22Rv1 (cell line): Measurements from ENCODE around the gene PTPN9.
"Not testable (repeated sequence)": the region's sequence is repeated elsewhere in the genome, so short reads cannot be mapped to it uniquely, and the experiment has no call there.

ENCODE experiments used
- H3K27ac ChIP-seq: fragments of 450-650 bp; 2 replicates; pipeline ENCODE4 v1.5.1; 2017
- ZFX ChIP-seq: fragments of 450-650 bp; IDR thresholded peaks from 2 replicates; pipeline ENCODE4 v1.6.1; 2017; ENCODE audit warnings: antibody characterized with exemption, borderline replicate concordance
- TF ChIP-seq, protein P1 (sequence below): fragments of 450-650 bp; IDR thresholded peaks from 2 replicates; pipeline ENCODE4 v1.5.1; 2017; ENCODE audit warnings: mild to moderate bottlenecking

PTPN9 gene

DNA sequence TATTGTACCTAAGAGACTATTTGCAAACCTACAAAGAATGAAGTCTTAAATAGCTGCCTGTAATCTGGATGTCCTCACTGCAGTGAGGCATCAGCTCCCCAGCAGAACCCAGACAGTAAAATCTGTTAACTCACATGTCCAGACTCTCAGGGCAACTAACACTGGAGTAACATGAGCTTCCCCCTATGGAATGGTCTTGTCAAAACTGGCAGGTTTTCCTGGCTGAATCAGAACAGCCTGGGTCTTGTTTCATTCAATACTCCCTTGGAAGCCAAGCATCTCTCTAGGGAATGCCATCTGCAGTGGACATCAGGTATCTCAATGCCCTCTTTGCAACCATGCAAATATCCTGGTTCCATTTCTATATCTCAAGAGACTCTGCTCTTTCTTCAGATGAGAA, 24.4 kb downstream of the PTPN9 start:
- no peak for TF ChIP-seq ZFX
- TF ChIP-seq, protein P1, sequence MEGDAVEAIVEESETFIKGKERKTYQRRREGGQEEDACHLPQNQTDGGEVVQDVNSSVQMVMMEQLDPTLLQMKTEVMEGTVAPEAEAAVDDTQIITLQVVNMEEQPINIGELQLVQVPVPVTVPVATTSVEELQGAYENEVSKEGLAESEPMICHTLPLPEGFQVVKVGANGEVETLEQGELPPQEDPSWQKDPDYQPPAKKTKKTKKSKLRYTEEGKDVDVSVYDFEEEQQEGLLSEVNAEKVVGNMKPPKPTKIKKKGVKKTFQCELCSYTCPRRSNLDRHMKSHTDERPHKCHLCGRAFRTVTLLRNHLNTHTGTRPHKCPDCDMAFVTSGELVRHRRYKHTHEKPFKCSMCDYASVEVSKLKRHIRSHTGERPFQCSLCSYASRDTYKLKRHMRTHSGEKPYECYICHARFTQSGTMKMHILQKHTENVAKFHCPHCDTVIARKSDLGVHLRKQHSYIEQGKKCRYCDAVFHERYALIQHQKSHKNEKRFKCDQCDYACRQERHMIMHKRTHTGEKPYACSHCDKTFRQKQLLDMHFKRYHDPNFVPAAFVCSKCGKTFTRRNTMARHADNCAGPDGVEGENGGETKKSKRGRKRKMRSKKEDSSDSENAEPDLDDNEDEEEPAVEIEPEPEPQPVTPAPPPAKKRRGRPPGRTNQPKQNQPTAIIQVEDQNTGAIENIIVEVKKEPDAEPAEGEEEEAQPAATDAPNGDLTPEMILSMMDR: no peak
- no peak overlapping the region for H3K27ac ChIP-seq

DNA sequence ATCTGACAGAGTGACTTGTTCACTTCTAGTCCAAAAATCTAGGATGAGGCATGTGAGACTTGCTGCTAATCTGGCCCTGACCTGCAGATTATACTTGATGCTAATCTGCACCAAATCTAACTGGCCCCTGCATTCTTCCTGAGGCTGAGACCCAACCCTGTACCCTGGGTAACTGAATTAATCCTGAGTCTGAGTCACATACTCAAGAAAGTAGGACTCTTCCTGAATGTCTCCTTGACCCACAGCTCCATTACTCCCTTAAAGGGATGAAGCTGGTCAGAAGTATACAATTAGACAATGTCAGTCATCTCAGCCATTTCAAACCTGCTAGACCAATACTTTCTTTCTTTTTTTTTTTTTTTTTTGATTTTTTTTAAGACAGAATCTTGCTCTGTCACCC, 25.5 kb downstream of the PTPN9 start:
- H3K27ac ChIP-seq: no peak overlapping the region
- TF ChIP-seq ZFX: no peak
- TF ChIP-seq, protein P1: no peak

DNA sequence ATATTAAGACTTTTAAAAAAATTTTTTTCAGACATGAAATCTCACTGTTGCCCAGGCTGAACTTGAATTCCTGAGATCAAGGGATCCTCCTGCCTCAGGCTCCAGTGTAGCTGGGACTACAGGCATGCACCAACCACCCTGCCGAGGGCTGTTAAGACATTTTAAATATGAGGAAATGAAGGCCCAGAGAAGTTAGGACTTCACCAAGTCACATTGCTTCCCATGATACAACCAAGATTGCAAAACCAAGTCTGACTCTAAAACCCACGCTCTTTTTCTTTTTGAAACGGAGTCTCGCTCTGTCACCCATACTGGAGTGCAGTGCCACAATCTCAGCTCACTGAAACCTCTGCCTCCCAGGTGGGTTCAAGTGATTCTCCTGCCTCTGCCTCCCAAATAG, 28.0 kb downstream of the PTPN9 start:
- TF ChIP-seq ZFX: no peak
- TF ChIP-seq, protein P1: no peak
- H3K27ac ChIP-seq: no peak overlapping the region

DNA sequence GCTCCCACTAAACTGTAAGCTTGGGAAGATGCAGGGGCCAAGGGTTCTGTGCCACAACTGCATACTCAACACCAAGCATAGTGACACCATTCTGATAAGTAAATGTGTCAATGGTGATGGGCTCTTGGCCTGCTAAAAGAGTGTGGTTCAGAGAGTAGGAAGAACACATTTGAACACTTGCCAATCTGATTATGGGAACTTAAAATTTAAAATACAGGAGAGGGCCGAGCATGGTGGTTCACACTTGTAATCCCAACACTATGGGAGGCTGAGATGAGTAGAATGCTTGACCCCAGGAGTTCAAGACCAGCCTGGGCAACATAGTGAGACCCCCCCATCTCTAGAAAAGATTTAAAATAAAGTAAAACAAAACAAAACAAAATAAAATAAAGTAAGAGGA, 34.1 kb downstream of the PTPN9 start:
- no peak overlapping the region for H3K27ac ChIP-seq
- TF ChIP-seq, protein P1: no peak
- TF ChIP-seq ZFX: no peak

DNA sequence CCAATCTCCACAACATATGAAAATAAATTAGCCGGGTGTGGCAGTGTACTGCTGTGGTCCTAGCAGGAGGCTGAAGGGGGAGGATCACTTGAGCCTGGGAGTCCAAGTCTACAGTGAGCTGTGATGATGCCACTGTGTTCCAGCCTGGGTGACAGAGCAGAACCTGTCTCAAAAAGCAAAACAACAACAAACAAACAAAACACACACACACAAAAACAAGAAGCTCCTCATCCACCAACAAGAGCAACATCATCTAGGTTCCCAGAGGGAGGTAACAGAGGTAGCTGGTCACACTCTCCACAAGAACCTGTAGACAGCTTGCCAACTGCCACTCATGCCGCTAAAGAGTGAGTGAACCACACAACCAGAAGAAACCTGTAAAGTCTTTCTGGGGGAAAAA, 34.8 kb downstream of the PTPN9 start:
- H3K27ac ChIP-seq: 0 out of 2 replicates have a peak overlapping the region, but pooled peaks have one; percentile 4

DNA sequence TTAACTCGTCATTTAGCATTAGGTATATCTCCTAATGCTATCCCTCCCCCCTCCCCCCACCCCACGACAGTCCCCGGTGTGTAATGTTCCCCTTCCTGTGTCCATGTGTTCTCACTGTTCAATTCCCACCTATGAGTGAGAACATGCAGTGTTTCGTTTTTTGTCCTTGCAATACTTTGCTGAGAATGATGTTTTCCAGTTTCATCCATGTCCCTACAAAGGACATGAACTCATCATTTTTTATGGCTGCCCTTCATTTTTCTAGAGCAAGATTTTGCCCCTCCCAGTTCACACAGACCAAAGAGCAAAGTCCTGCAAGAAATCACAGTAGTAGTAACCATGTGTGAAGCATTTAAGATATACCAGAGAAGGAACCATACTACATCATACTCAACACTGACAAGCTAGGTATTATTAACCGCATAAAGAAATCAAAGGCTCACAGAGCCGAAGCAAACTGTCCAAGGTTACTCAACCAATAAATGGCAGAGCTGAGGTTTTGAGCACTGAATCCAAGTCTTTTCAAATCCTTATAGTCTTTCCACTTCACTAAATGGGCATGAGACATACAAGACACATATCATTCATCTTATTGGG, 36.1 kb downstream of the PTPN9 start:
- H3K27ac ChIP-seq: not testable (repeated sequence)

More for the DNA sequence above, 34.8 kb downstream of the PTPN9 start:
- no peak for TF ChIP-seq ZFX
- TF ChIP-seq, protein P1: no peak

DNA sequence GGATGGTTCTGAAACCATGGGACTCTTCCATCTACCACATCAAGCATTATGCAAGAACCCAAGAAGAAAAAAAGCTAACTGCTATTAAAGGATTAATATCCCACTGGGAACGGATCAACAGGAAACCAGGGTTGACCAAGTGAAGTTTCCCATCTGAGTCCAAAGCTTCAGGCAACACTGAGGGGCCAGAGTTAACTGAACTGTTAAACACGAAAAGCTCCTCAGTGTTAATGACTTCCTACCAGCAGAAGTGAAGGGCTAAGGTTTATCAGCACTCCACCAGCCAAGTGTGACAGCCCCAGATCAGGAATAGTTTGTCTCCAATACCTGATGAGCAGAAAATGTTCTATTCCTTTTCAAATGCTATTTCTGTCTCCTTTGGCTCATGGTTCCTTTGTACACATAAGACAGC, 36.7 kb downstream of the PTPN9 start:
- H3K27ac ChIP-seq: no peak overlapping the region
- TF ChIP-seq, protein P1: no peak
- no peak for TF ChIP-seq ZFX

DNA sequence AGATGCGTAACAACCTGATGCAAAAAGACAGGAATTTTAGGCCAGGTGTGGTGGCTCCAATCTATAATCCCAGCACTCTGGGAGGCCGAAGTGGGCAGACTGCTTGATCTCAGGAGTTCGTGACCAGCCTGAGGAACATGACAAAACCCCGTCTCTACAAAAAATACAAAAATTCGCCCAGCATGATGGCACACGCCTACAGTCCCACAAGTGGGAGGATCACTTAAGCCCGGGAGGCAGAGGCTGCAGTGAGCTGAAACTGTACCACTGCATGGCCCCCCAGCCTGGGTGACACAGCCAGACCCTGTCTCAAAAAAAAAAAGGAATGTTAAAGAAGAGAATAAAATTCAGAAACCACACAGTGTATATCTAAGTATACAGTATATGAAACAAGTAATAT, 40.7 kb downstream of the PTPN9 start:
- H3K27ac ChIP-seq: no peak overlapping the region
- TF ChIP-seq ZFX: no peak
- TF ChIP-seq, protein P1: no peak
